SJSA1 (cell line): ENCODE measurements around the gene GLRX3. TPM values are rescaled to one million over a fixed set of nuclear protein-coding genes. Genes with fewer than 3 reads are reported as not detected.
A peak's percentile ranks its signal among the peaks of the same experiment; 100 is the strongest.

ENCODE experiments used
- DNase-seq, 2 experiments: peaks; one replicate each; pipeline ENCODE4 v3.0.0-alpha.2; 2015 to 2020; ENCODE audit warnings: low spot score in 2 of 2, low read depth in 1 of 2
- H3K27ac ChIP-seq: fragments of 250-450 bp; sonication (Bioruptor Pico); 2 replicates; pipeline ENCODE4 v1.5.1; 2020; ENCODE audit warnings: mild to moderate bottlenecking, moderate library complexity
- H3K27me3 ChIP-seq: fragments of 250-450 bp; sonication (Bioruptor Pico); replicated peaks from 2 replicates; pipeline ENCODE4 v1.5.1; 2020; ENCODE audit warnings: mild to moderate bottlenecking, moderate library complexity
- H3K36me3 ChIP-seq: fragments of 250-450 bp; sonication (Bioruptor Pico); 2 replicates; pipeline ENCODE4 v1.5.1; 2020; ENCODE audit warnings: mild to moderate bottlenecking
- H3K4me1 ChIP-seq: fragments of 250-450 bp; sonication (Bioruptor Pico); replicated peaks from 2 replicates; pipeline ENCODE4 v1.6.1; 2021; ENCODE audit warnings: mild to moderate bottlenecking
- H3K4me3 ChIP-seq: fragments of 250-450 bp; sonication (Bioruptor Pico); 2 replicates; pipeline ENCODE4 v1.5.1; 2020; ENCODE audit warnings: mild to moderate bottlenecking
- H3K9me3 ChIP-seq: fragments of 250-450 bp; sonication (Bioruptor Pico); replicated peaks from 2 replicates; pipeline ENCODE4 v1.5.1; 2020; ENCODE audit warnings: mild to moderate bottlenecking
- total RNA-seq: library from RNA; depleted of rRNA; stranded (reverse); fragments of >200 nt; shearing (Covaris generic); gene quantifications from 2 replicates; pipeline ENCODE4 v1.2.3, GENCODE V29; 2014

GLRX3 gene
- total RNA-seq, 1 experiment from 2014 or later: 221 TPM

GRCh38 chr10:130188195-130189175 is 52.3 kb downstream of the GLRX3 start:
- no peak overlapping the region for H3K4me3 ChIP-seq
- H3K36me3 ChIP-seq: peaks cover 8% of the 10 kb centered on the region
- DNase-seq: no peak
- H3K27ac ChIP-seq: no peak overlapping the region
- no peaks in the 10 kb centered on the region; the same call in 1 of the 2 replicates for H3K27me3 ChIP-seq
- H3K9me3 ChIP-seq: 0 out of 2 replicates have a peak, but pooled peaks cover 4% of the 10 kb centered on the region
- H3K4me1 ChIP-seq: peaks cover 10% of the 10 kb centered on the region

- Histone ChIP-seq H3K27me3 (no peaks in the 10 kb centered on the region; the same call in 1 of the 2 replicates), H3K27ac (no peak overlapping the region), H3K4me1 (peaks cover 10% of the 10 kb centered on the region), H3K9me3 (0 out of 2 replicates have a peak, but pooled peaks cover 4% of the 10 kb centered on the region), H3K36me3 (no peaks in the 10 kb centered on the region), H3K4me3 (no peak overlapping the region)
- DNase-seq: no peak
These were observed 53.4 kb downstream of the GLRX3 start for GRCh38 chr10:130189608-130190054.

- DNase-seq: peak; percentile 82 to 84
- peak overlapping the region; percentile 35 for H3K4me3 ChIP-seq
- H3K27ac ChIP-seq: no peak overlapping the region
- H3K36me3 ChIP-seq: no peaks in the 10 kb centered on the region
- no peaks in the 10 kb centered on the region; the same call in 1 of the 2 replicates for H3K27me3 ChIP-seq
- H3K4me1 ChIP-seq: peaks cover 10% of the 10 kb centered on the region
- H3K9me3 ChIP-seq: 0 out of 2 replicates have a peak, but pooled peaks cover 4% of the 10 kb centered on the region
These were observed 54.0 kb downstream of the GLRX3 start for GRCh38 chr10:130190055-130190736.

- Histone ChIP-seq H3K4me3 (peak overlapping the region; percentile 35), H3K4me1 (peaks cover 10% of the 10 kb centered on the region)
- DNase-seq: no peak
These were observed 54.5 kb downstream of the GLRX3 start for GRCh38 chr10:130190737-130191115.

GRCh38 chr10:130191380-130191779 is 55.2 kb downstream of the GLRX3 start:
- H3K27me3 ChIP-seq: no peaks in the 10 kb centered on the region; the same call in 1 of the 2 replicates
- H3K4me3 ChIP-seq: no peak overlapping the region
- DNase-seq: no peak
- H3K27ac ChIP-seq: no peak overlapping the region
- H3K9me3 ChIP-seq: 0 out of 2 replicates have a peak, but pooled peaks cover 4% of the 10 kb centered on the region
- no peaks in the 10 kb centered on the region for H3K36me3 ChIP-seq
- H3K4me1 ChIP-seq: peaks cover 10% of the 10 kb centered on the region

More at GRCh38 chr10:130190737-130191115, 54.5 kb downstream of the GLRX3 start:
- H3K9me3 ChIP-seq: 0 out of 2 replicates have a peak, but pooled peaks cover 4% of the 10 kb centered on the region
- no peaks in the 10 kb centered on the region; the same call in 1 of the 2 replicates for H3K27me3 ChIP-seq
- no peak overlapping the region for H3K27ac ChIP-seq
- H3K36me3 ChIP-seq: no peaks in the 10 kb centered on the region

- DNase-seq: no peak
- Histone ChIP-seq H3K27ac (no peak overlapping the region), H3K4me3 (no peak overlapping the region), H3K27me3 (no peaks in the 10 kb centered on the region; the same call in 1 of the 2 replicates), H3K4me1 (peaks cover 10% of the 10 kb centered on the region), H3K9me3 (0 out of 2 replicates have a peak, but pooled peaks cover 4% of the 10 kb centered on the region), H3K36me3 (no peaks in the 10 kb centered on the region)
These were observed 56.2 kb downstream of the GLRX3 start for GRCh38 chr10:130192276-130192848.

- Histone ChIP-seq H3K9me3 (0 out of 2 replicates have a peak, but pooled peaks cover 4% of the 10 kb centered on the region), H3K4me3 (no peak overlapping the region), H3K27me3 (no peaks in the 10 kb centered on the region; the same call in 1 of the 2 replicates), H3K36me3 (no peaks in the 10 kb centered on the region), H3K4me1 (peaks cover 10% of the 10 kb centered on the region), H3K27ac (no peak overlapping the region)
- no peak for DNase-seq
These were observed 56.8 kb downstream of the GLRX3 start for GRCh38 chr10:130193033-130193432.

GRCh38 chr10:130193493-130194193 is 57.5 kb downstream of the GLRX3 start:
- Histone ChIP-seq H3K27ac (no peak overlapping the region), H3K4me1 (peaks cover 10% of the 10 kb centered on the region), H3K36me3 (no peaks in the 10 kb centered on the region), H3K27me3 (no peaks in the 10 kb centered on the region; the same call in 1 of the 2 replicates), H3K9me3 (0 out of 2 replicates have a peak, but pooled peaks cover 4% of the 10 kb centered on the region), H3K4me3 (no peak overlapping the region)
- DNase-seq: no peak

- Histone ChIP-seq H3K36me3 (no peaks in the 10 kb centered on the region), H3K4me3 (no peak overlapping the region), H3K4me1 (peaks cover 10% of the 10 kb centered on the region), H3K27me3 (no peaks in the 10 kb centered on the region; the same call in 1 of the 2 replicates), H3K27ac (no peak overlapping the region), H3K9me3 (0 out of 2 replicates have a peak, but pooled peaks cover 4% of the 10 kb centered on the region)
- DNase-seq: no peak
These were observed 58.2 kb downstream of the GLRX3 start for GRCh38 chr10:130194194-130194990.

- 0 out of 2 replicates have a peak, but pooled peaks cover 2% of the 10 kb centered on the region for H3K9me3 ChIP-seq
- H3K4me1 ChIP-seq: peaks cover 7% of the 10 kb centered on the region
- no peaks in the 10 kb centered on the region for H3K36me3 ChIP-seq
- H3K27ac ChIP-seq: no peak overlapping the region
- H3K27me3 ChIP-seq: no peaks in the 10 kb centered on the region; the same call in 1 of the 2 replicates
- H3K4me3 ChIP-seq: no peak overlapping the region
- DNase-seq: no peak
These were observed 58.9 kb downstream of the GLRX3 start for GRCh38 chr10:130194991-130195645.

- Histone ChIP-seq H3K4me3 (no peak overlapping the region), H3K4me1 (no peaks in the 10 kb centered on the region; the same call in 1 of the 2 replicates), H3K27ac (no peak overlapping the region), H3K9me3 (no peaks in the 10 kb centered on the region), H3K27me3 (no peaks in the 10 kb centered on the region), H3K36me3 (no peaks in the 10 kb centered on the region)
- DNase-seq: no peak
These were observed 59.6 kb downstream of the GLRX3 start for GRCh38 chr10:130195746-130196294.
